ENCODE data around the gene ANKMY1.
A peak's percentile ranks its signal among the peaks of the same experiment; 100 is the strongest.
"Not testable (repeated sequence)": the region's sequence is repeated elsewhere in the genome, so short reads cannot be mapped to it uniquely, and the experiment has no call there.

The ANKMY1 gene

DNA sequence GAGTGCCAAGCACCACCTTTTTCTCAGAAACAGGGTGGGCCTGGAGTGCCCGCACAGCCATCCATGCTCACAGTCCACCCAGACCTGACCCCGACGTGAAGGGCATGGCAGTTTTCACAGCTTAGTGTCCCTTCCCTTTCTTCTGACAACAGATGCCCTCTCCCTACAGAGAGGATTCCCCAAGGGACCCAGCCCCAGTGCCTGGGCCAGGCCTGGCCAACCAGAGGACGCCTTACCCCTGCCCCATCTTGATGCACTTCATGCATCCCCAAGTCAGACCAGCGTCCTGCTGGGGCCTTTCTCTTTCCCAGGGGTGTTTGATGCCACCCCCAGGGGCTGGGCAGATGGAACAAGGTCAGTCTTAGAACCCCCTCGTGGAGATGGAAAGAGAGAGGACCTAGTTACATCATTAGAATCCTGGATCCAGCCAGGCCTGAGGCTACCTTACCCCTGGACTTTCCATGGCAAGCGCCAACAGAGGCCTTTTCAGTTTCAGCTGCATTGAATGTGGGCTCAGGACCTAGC, 3.8 kb downstream of the ANKMY1 start:
- DNase-seq: no peak

DNA sequence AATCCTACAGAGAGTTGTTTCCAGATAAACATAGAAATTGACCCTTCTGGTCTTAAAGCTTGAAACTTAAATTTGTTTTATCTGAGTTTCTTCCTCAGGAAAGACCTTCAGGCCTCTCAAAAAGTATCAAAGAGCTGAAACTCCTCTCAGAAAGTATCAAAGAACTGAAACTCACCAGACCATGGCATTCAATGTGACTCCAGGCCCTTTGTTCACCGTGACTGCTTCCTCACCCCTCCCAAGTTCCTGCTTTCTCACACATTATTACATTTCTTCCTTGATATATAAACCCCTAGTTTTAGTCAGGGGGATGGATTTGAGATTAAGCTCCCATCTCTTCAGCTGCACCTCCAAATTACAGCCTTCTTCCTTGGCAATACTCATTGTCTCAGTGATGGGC, 6.0 kb downstream of the ANKMY1 start:
- DNase-seq: no peak

DNA sequence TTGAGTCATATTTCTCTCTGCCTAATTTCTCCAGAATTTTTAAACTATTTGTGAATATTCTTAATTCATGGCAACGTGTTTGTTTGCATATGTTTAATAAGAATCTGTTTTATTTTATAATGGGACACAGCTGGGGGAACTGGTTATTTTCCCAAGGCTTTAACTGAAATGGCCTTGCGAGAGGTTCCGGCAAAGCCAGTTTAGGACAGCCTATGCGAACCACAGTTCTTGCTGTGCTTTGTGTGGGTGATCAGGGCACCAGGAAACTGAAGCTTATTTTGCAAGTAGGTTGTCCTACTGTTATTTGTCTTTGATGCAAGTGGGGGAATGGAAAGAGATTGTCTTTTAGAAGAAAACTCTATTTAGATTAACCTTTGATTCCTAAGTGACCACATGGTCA, 6.5 kb downstream of the ANKMY1 start:
- no peak for DNase-seq

DNA sequence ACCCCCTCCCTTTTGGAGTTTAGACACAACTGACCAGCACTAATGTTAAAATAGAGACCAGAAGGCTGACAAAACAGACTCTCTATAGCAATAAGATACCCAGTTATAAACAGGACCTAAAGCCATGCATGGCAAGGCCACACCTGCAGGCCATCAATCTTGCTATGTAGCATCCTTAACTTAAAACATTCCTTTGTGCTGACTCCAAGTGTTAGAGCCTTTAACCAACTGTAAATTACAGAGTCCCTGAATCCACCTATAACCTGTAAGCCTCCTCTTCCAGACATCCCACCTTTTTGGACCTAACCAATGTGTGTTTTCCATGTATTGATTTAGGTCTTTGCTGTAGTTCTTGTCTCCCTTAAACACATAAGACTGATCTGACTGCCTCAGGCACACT, 17.9 kb downstream of the ANKMY1 start:
- no peak for DNase-seq

DNA sequence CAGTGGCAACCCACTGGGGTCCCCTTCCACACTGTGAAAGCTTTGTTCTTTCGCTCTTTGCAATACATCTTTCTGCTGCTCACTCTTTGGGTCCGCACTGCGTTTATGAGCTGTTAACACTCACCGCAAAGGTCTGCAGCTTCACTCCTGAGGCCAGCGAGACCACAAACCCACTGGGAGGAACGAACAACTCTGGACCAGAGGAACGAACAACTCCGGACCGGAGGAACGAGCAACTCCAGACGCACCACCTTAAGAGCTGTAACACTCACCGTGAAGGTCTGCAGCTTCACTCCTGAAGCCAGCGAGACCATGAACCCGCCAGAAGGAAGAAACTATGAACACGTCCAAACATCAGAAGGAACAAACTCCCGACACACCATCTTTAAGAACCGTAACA, 18.7 kb downstream of the ANKMY1 start:
- not testable (repeated sequence) for DNase-seq

DNA sequence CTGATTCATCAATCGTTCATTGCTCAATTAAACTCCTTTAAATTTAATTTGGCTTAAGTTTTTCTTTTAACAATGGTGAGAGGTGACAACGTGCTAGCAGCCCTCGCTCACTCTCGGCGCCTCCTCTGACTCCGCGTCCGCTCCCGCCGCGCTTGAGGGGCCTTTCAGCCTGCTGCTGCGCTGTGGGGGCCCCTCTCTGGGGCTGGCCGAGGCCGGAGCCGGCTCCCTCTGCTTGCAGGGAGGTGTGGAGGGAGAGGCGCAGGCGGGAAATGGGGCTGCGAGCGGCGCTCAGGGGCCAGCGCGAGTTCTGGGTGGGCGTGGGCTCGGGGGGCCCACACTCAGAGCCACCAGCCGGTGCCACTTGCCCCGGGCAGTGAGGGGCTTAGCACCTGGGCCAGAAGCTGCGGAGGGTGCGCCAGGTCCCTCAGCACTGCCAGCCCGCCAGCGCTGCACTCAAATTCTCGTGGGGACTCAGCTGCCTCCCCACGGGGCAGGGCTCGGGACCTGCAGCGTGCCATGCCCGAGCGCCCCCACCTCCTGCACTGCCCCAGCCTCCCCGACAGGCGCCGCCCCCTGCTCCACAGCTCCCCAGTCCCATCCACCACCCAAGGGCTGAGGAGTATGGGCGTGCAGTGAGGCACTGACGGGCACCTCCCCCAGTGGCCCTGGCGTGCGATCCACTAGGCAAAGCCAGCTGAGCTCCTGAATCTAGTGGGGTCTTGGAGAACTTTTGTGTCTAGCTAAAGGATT, 19.6 kb downstream of the ANKMY1 start:
- no peak for DNase-seq

DNA sequence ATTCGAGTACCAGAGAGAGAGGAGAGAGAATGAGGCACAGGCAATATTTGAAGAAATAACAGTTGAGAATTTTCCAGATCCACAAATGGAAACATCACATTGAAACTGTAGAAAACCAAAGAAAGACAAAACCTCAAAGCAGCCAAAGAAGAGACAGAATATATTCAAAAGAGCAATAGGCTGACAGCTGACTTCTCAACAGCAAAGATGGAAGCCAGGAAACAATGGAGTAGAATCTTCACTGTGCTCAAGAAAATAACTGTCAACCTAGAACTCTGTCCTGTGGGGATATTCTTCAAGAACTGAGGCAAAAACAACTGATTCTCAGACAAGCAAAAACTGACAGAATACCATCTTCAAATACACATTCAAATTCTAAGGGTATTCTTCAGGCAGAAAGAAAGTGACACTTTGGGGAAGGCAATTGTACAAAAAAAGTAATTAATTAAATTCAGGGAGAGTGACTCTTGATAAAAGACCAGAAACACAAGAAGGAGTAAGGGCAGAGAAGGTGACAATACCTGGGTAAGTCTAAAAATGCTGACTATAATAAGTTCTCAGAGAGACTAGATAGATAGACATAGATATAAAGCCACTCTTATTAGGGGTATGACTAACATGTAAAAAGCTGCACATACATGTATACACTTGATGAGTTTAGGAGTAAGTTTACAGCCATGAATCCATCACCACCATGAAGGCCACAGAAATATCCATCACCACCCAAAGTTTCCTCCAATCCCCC, 25.6 kb downstream of the ANKMY1 start:
- peak; percentile 23 for DNase-seq

DNA sequence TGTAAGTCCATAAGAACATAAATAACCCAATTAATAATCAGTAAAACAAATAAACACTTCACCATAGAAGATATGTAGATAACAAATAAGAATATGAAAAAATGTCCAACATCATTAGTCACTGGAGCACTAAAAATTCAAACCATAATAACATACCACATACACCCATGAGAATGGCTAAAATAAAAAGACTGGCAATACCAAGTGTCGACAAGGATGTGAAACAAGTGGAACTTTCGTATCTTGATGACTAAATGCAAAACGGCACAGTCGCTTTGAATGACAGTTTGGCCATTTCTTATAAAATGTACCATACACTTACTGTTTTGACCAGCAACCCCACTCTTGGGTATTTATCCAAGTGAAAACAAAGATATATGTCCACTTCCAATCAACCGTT, 26.8 kb downstream of the ANKMY1 start:
- no peak for DNase-seq

DNA sequence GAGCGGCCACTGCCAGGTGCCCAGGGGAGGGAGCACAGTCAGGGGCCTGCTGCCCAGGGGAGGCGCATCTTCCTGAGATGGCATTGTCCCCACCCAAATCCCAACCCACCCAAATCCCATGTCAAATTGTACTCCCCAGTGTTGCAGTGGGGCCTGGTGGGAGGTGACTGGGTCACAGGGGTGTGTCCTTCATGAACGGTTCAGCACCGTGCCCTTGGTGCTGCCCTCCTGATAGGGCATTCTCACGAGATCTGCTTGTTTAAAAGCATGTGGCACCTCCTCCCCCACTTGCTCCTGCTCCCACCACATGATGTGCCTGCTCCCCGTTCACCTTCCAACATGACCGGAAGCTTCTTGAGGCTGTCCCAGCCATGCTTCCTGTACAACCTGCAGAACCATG, 27.6 kb downstream of the ANKMY1 start:
- DNase-seq: no peak

DNA sequence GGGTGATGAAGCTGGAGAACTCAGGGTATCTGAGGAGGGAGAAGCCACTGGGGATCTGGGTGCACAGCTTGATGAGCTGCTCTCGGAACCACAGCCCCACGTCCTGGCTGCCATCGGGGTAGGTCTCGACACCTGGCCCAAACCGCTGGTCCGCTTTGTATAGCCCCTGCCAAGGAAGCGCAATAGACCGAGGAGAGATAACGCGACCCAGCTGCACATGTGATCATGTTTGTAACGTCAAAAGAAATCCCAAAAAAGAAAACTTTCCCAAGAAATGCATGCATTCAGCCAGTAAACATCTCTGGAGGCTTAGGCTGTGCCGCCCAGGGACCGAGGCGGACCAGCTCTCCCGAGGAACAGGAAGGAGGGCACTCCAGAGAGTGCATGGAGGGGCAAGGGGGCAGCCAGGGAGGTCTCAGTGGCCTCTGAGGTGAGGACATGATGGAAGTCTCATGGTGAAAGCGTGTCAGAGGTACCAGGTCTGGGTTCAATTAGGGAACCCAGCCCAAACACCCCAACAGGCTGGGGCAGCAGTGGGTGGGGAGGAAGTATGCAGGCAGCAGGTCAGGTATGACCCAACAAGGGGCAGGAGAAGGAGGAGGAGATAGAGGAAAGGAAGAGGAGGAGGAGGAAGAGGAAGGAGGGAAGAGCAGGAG, 28.3 kb downstream of the ANKMY1 start:
- DNase-seq: no peak

DNA sequence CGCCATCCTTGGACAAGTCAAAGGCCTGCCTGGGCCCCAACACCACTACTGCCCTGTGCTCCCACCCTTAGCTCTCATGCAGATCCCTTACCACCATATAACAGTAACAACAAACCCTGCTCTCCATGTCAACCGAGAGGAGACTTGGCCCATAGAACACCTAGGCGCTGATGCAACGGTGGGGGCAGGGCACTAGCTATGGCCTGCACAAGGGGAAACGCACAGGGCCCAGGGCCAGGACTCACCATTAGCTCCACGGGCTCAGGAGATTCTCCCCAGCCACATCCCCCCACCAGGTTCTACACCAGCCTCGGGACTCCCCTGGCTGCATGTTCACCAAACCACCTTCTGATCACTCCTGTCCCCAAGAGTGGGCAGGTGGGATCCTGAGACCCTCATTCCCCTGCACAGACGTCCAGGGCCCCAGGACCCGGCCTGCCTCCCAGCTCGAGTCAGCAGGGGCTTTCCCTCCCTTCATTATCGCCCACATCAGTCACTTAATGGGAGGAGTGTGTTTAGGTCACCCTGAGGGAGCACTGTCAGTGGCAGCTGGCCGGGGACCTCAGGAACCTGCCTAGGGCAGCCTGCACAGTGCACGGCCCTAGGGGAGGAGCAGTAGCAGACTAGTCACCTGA, 29.3 kb downstream of the ANKMY1 start:
- no peak for DNase-seq

DNA sequence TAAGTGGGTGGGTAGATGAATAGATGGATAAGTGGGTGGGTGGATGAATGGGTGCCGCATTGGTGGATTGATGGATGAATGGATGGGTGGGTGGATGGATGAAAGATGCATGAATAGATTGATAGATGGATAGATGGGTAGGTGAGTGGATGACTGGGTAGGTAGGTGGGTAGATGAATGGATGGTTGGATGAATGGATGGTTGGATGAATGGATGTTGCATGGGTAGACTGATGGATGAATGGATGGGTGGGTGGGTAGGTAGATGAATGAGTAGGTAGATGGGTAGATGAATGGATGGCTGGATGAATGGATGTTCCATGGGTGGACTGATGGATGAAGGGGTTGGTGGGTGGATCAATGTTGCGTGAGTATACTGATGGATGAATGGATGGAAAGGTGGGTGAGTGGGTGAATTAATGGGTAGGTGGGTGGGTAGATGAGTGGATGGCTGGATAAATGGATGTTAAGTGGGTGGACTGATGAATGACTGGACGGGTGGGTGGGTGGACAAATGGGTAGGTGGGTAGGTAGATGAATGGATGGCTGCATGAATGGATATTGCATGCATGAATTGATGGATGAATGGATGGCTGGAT, 30.5 kb downstream of the ANKMY1 start:
- no peak for DNase-seq

DNA sequence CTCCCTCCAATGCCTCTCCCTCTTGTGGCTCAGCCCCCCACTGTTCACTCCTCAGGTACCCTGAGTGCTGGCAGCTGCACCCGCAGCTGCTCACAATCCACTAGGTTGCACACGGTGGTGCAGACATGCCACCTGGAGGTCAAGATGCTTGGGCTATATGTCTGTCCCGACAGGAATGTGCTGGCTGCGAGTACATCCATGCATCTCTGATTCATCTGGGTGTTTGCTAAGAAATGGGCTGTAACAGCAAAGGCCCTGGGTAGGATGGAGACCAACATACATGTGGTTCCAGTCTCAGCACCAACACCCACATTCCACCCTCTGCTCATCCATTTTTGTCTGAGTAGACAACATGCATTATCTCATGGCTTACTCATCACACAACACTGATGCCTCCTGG, 31.3 kb downstream of the ANKMY1 start:
- no peak for DNase-seq

DNA sequence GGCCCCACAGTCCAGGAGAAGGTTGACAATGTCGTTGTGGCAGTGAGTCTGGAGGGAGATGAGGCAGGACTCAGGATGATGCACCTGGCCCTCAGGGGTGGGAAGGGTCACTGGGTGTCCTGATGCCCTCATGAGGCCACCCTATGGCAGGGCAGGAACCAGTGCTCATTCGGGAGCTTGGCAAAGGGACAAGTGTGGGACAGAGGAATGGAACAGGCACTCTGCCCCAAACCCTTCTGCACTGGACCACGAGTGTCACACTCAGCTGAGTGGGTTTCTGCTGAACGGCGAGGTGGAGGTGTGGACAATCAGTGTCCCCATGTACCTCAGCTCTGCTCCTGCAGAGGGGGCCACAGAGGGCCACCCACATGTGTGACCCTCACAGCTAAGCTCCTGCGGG, 32.0 kb downstream of the ANKMY1 start:
- no peak for DNase-seq

DNA sequence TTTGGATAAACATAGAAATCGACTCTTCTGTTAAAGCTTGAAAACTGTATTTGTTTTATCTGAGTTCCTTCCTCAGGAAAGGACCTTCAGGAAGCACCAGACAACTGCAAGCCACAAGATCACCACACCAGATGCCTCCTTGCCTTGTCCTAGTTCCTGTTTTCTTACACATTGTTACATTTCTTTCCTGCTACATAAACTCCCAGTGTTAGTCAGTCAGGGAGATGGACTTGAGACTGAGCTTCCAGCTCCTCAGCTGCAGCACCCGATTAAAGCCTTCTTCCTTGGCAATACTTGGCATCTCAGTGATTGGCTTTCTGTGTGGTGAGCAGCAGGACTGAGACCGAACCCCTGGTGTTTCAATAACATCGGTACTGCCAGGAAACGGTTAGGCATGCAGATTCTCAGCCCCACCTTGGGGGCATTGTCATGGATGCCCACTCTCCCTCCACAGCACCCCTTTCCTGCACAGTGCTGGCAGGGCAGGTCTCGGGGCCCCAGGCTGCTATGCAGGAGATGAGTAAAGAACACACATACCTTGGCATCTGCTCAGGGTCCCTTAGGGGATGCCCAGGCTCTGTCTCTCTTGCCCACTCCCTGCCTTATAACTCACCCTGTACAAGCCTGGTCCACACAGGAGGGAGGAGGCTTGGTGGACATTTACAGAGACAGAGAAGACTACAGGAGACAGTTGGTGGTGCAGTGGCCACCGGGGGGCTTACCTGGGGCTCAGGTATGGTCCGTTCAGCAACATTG, 32.6 kb downstream of the ANKMY1 start:
- DNase-seq: peak; percentile 5

DNA sequence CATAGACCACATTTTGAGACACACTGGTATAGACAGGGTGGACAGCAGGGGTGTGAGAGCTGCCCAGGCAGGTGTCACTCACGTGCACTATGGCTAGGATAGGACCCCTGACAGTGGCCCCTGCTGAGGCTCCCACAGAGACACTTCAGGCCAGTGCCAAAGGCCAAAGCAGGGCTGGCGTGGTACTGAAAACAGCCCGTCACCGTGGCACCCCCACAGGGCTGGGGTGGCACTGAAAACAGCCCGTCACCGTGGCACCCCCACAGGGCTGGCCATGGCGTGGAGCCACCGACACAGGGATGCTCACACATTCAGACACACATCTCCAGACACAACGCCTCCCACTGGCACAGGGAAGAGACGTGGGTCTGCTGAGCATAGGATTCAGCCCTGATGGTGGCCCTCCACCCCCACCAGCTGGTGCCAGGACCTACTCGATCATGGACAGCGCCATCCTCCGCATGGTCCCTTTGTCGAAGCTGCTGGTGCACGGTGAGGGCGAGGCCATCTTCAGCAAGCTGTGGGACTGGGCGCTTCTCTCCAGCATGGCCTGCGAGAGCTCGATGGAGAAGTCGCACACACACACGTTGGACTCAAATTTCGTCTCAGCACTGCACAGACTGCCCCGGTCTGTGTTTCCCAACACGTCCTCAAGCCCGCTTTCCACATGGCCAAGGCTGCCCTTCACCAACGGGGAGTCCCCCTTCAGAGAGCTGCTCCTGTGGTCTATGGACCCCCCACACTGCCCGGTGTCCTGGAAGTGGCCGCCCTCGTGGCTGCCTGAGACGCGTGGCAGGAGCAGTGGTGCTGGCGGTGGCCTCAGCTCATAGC, 34.1 kb downstream of the ANKMY1 start:
- no peak for DNase-seq

DNA sequence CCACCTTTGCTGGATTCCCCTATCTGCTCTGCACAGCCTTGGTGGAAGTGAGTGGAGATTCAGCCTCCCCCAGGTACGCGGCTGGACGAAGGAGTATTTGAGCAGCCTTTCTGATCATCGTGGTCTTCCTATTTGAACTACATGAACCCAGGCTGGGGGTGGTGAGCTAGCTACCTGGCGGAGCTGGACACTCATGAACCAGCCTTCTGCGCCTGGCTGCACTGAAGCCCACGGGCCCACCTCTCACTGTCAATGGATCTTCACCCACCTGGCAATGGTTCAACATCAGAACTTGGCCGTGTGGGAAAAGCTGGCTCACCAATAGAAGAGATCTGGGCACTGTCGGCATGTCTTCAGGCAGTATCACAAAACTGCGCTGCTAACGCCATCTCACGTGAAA, 35.4 kb downstream of the ANKMY1 start:
- no peak for DNase-seq

DNA sequence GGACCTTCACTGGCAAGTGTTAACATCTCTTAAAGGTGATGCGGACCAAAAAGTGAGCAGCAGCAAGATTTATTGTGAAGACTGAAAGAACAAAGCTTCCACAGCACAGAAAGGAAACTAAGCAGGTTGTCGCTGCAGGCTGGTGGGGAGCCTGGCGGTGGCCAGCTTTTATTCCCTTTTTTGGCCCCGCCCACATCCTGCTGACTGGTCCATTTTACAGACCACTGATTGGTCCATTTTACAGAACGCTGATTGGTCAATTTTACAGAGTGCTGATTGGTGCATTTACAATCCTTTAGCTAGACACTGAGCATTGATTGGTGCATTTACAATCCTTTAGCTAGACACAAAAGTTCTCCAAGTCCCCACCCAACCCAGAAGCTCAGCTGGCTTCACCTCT, 35.9 kb downstream of the ANKMY1 start:
- DNase-seq: peak; percentile 7

DNA sequence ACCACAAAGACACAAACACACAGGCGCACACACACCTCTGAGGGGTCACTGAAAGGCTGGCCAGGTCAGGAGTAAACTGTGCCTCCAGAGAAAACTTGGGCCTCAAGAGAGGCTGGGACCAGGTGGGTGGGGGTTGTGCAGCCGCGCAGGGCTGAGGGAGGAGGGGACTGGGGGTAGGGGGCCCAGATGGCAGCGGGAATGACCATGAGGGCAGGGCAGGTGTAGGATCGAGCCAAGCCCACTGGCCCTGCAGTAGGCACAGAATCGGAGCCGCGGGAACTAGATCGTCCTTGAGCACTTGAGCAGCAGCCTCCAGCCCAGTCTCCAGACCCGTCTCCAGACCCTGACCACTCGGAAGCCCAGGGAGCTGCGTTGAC, 36.8 kb downstream of the ANKMY1 start:
- no peak for DNase-seq

DNA sequence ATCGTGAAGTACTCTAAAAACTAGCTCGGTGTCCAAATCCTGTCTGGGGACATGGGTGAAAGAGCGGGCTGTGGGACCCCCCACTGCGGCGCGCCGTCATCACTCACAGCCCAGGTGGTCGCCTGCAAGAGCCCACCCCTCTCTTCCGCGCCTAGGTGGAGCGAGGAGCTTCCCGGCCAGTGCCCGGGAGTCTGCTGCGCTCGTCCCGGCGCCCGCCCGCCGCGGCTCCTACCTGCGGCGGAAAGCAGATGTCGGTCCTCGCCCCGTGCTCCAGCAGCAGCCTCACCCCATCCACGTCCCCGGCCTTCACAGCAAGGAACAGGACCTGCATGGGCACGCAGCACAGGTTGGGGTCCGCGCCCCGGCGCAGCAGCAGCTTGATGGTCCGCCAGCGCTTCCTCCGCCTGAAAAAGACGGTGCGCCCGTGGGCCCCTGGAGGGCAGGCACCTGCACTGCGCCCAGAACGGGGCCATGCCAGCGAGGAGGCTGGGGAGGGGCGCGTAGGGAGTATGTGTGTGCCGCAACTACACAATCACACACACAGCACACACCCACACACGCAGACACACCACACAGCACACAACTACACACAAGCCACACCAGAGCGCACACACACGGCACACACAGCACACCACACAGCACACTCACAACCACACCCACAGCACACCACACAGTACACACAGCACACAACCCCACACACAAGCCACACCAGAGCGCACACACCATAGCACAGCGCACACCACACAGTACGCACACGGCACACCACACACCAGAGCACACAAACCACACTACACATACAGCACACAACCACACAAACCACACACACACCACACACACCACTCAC, 37.4 kb downstream of the ANKMY1 start:
- no peak for DNase-seq
